GM18502 (cell line): ENCODE measurements around the gene RNF5.
"Not testable (repeated sequence)": the region's sequence is repeated elsewhere in the genome, so short reads cannot be mapped to it uniquely, and the experiment has no call there.

ENCODE experiments used
- ATAC-seq: cut with Tn5 transposase; IDR thresholded peaks from one replicate; pipeline ENCODE4 v1.9.1; 2021; ENCODE audit warnings: mild to moderate bottlenecking; ENCODE audit not compliant: unreplicated experiment, poor library complexity

The RNF5 gene

DNA sequence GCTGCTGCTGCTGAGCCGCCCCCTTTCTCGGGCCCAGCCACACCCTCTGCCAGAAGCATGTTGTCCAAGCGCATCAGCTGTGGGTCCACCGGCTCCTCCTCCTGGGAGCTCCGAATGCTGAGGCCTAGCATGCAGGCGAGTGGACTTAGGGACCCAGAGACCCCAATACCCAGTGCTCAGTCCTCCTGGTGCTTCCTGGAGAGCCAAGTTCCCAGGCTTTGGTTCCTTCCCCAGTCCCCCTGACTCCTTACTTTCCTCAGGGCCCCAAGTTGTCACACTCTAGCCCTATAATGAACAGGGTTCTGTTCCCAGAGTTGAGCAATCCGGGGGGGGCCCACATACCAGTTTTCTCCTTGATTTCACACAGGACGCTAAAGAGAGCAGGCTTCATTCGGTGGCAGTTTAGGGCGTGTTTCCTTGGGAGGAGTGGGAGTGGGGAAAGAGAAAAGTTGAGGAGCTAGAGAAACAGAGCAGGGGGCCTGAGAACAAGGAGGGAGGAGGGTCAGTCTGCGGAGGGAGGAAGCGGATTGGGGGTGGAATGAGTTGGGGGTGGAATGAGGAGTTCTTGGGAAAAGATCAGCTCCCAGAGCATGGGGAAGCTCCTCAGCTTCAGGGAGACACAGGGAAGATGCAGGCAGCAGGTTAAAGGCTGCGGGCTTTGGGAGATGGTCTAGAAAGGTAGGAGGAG is 10.3 kb downstream of the RNF5 start:
- no peak for ATAC-seq

GRCh38 chr6:32189069-32189741 is 11.0 kb downstream of the RNF5 start:
- no peak for ATAC-seq

DNA sequence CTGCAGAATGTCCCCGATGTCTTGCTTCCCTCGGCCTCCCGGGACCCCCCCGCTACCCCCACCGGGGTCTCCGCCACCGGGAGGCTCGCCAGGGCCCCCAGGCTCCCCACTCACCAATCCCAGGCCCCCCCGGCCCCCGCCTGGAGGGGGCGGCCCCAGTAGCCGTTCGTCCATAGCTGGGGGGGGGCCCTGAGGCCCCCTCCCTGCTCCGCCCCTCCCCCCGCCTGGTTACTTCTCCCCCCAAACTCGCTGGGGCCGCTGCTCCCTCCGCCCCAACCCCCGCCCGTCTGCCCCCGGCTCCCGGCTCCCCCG is 11.5 kb downstream of the RNF5 start:
- no peak for ATAC-seq

- peak; percentile 50 for ATAC-seq
Measured at GRCh38 chr6:32190054-32190851, 12.0 kb downstream of the RNF5 start, which contains the start of gene PBX2. Gene PBX2 (minus strand): TSS chr6:32190202. CDS start chr6:32189915, 287 bp downstream.

DNA sequence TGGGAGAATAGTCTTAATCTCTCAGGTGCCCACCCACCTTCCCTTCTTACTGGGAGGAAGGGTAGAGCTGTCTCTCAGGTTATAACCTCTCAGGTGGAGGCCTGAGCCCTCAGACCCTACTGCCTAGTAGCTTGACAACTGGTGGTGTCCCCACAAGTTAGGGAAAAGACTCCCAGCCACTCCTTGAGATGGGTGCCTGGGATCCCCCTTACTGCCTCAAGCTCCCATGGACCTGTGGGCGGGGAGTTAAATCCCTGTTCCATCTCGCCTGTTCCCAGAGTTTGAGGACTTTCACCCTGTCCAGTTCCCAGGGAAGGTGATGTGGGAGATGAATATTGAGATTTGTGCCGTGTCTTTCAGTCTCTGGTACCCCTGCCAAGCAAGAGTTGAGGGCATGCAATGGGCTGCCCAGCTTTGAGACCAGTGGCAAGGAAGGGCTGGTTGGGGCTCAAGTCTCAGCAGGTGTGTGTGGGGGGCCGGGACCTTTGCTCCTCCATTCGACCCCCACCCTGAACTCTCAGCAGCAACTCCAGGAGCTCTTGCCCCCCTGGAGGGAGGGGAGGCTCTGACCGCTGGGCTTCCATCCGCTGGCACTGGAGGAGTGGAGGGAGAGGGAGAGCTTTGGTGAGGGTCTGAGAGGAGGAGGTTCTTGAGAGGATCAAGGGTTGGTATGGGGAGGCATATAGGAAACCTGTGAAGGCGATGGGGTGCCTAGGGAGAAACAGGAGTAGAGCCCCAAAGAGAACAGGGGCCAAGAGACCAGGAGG is 12.9 kb downstream of the RNF5 start:
- no peak for ATAC-seq

DNA sequence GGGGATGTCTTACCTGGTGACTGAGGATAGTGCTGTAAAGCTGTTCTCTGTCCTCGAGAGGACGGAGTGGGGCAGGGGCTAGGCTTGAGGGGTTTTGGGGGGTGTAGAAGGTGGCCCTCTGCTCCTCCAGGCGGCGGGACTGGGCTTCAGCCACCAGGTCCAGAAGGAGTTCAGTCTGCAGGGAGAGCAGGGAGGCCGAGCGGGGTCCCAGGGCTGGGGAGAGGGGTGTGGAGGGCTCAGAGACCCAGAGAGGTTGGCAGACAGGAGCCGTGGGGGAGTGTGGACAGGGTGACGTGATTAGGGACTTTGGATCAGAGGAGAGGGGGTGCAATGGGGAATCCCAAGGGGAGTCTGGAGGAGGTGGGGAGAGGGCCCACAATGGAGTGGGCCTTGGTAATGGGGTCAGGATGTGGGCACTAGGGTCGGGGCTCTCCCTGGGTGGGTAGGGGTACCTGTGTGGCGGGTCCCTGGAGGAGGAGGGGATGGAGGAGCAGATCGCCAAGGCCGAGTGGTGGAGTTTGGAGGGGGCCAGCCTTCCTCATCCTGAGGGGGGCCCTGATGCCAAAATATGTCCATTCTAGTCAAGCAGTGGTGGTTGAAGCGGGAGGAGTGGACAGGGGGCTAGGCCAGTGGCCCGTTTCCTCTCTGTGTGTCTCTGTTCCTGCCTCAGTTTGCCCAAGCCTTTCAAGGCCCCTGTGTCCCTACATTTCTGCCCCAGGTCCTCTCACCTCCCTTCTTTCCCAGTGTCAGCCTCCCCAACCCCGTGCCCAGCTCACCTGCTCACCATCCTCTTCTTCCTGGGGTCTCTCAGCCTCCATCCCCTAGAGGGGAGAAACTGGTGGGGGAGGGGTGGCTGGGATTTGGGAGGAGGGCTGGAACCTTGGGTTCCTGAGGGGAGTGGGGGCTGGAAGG is 13.7 kb downstream of the RNF5 start:
- no peak for ATAC-seq

DNA sequence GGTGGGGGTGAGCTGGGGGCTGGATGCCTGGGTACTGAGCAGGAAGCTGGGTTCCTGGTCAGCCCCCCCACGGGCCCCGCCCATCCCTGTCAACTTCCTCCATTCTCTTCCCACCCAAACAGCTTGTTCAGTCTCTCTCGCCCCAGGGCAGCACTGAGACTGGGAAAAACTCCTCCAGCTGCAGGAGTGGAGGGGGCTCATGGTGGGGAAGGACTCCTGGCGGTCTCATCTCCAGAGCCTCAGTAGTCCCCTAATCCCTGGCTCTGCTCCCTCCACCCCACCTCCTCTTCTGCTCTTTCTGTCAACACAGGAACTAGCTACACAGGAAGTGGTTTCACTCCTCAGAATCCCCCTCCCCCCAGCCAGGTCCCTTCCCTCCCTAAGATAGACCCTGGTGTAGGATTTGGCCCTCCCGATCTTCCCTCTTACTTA is 14.4 kb downstream of the RNF5 start, which contains the start of gene GPSM3:
GPSM3 (minus strand) TSS at position 36 of the 432 bp plus-strand sequence. CDS start 130 bp downstream, outside the sequence.
- ATAC-seq: no peak

DNA sequence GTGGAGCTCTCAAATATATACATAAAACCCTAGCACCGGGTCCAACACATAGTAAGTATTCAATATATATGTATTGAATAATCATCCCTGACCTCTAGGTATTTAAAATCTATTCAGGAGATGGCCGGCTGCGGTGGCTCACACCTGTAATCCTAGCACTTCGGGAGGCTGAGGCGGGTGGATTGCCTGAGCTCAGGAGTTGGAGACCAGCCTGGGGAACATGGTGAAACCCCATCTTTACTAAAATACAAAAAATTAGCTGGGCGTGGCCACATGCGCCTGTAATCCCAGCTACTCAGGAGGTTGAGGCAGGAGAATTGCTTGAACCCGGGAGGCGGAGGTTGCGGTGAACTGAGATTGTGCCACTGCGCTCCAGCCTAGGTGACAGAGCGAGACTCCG is 14.9 kb downstream of the RNF5 start:
- ATAC-seq: not testable (repeated sequence)

GRCh38 chr6:32194388-32194787 is 16.2 kb downstream of the RNF5 start:
- no peak for ATAC-seq

DNA sequence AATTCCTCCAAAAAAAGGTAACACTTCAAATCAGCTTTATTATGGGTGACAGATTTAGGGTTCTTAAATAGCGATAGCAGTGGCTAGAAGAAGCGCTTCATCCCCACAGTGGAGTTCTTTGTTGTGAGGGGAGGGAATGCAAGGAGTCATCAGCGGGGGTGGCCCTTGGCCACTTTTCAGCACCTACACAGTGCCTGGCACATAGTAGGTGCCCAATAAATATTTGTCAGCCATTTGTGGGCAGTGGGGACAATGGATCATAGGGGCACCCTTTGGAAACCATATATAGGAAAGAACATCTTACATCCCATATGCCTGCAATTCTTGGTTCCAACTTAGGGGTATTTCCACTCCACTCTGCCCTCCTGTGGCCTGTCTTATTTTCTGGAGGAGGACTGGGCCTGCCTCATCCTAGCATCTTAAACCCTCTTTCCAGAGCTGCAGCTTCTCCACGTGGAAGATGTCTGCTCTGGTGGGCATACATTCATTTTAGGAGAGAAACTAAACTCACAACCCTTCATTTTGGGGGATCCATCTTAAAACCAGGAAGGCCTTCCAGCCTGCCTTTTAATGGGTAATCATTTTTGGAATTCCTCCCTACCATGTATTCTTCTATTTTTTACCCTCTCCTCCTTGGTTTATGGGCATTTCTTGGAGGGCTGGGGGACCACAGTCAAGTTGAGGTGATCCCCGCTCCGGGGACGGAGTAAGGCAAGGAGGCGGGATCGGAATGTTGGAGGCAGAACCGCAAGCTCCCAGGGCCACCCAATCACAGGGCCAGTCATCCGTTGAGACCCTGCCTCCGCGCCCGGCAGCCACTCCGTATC is 16.8 kb downstream of the RNF5 start:
- no peak for ATAC-seq

DNA sequence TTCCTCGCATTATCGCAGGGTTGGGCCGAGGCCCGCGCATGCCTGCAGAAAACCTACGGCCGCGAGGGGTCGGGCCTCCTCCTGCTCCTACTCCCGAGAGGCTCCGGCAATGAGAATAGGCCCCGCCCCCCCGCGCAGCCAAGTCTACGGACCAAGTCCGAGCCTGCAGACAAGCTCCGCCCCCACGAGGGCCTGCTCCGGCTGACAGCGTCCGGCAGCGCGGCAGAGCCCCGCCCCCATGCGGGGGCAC is 17.4 kb downstream of the RNF5 start:
- ATAC-seq: peak; percentile 80

DNA sequence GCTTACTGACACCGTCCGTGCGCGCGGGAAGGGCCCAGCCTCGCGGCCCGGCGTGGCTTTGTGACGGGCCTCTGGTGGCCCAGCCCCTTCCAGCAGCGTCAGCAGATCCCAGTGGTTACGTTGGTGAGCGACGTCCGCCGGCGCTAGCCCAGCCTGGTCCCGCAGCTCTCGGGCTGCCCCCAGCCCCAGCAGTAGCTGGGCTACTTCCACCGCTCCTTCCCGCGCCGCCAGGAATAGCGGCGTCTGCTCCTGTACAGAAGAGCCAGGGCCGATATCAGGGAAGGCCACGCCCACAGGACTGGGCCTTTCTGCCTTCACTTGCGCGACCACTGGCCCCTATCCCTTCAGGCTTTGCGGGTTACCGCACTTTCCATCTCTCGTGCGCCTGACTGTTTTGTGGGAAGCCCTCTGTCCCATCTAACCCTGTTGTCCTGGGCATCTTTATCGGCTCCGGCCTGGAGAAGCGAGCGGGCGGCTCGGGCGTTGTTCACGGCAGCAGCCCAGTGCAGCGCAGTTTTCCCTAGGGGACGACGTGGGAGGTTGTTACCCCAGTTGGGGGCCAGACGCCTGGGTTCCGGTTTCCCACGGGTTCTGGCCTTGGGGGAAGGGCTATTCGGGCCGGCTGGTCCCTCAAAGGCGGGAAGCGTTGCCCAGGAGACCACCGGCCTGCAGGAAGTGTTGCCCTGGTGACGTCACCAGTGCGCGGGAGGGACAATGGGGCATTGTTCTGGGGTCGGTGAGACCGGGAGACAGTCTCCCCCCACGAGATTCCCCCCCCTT is 17.9 kb downstream of the RNF5 start:
- ATAC-seq: peak; percentile 79

DNA sequence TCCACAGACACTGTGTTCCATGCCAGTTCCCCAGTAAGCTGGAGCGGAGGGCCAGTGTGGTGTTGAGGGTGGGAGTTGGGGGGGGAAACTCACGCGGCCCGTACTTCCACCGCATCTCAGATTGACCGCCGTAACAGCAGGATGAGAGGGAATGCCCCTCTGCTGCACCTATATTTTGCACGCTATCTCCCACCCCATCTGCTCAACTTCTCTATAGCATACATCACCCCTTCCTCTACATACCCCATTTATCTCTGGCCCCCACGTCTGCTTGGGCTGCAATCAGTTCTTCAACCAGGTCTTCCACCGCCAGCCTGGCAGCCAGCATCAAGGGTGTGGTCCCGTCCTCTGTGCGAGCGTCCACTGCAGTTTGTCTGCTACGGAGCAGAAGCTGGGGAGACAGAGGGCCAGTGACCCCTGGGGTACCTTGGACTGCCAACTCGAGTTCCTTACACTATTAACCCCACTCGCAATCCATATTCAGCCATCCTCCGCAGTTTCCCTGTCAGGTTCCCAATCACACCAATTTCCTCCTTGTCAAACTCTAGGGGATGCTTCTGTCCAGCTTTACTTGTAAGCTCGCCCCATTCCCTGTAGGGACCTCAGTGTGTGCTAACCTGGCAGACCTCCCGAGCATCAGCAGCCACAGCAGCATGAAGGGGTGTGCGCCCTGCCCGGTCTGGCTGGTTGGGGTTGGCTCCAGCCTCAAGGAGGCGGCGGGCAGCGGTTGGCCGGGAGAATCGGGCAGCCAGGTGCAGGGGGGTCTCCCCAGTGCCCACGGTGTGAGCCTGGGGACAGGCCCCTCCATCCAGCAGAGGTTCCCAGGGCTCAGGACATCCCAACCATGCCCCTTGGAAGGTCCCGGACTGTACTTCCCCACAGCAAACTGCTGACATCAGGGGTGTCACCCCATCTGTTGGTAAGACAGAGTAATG is 18.7 kb downstream of the RNF5 start:
- ATAC-seq: no peak

DNA sequence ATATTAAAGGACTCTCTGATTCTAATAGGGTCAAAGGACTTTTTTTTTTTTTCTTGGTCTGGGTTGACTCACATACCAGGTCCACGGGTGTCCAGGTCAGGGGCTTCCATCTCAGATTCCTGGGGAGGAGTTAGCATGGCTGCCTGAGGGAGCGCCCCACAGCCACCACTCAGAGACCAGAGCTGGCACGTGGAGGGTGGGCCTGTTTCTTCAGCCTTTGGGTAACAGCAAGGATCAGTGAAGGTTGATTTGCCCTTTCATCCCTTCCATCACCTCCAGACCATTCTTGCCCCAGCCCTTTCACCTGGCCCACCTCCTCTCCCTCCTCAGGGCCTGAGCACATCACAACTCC is 20.1 kb downstream of the RNF5 start:
- no peak for ATAC-seq

- no peak for ATAC-seq
Measured at GRCh38 chr6:32198866-32199265, 20.7 kb downstream of the RNF5 start.

DNA sequence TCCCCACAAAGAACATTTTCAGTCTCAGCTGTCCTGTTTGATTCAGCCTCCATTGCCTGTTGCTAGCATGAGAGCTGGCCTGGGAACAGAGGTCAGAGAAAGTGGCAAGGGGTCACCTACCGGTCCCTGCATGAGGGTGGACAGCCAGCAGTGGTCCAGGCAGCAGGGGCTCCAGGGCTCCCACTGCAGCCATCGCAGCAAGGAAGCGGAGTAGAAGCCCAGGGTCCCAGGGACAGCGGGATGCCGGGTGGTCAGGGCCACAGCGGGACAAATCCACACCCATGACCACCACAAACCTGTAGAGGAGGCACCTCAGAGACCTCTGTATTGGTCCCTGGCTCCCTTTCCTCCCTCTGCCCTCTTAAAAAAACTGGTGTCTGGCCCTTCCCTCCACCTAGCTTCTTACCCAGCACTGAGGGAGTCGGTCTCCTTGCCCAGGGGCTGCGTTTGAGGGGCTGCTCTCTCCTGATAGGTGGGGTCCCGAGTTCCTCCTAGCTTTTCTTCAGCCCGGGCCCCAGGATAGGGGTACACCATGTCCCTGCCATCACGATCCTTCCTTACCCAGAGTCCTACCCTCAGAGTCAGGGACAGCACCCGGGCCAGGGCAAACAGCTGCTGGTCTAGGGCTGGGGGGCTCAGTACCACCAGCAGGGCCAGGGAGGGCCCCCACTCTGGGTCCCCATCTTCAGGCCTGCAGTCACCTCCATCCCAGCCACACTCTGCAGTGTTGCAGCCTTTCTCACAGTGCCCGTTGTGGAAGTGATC is 22.7 kb downstream of the RNF5 start:
- ATAC-seq: no peak
